GM18867 (cell line): Measurements from ENCODE around the gene PDE6H.
A peak's percentile ranks its signal among the peaks of the same experiment; 100 is the strongest.

Experiments
- ATAC-seq: cut with Tn5 transposase; IDR thresholded peaks from one replicate; pipeline ENCODE4 v1.9.1; 2021; ENCODE audit warnings: mild to moderate bottlenecking, moderate library complexity; ENCODE audit not compliant: unreplicated experiment

The PDE6H gene

DNA sequence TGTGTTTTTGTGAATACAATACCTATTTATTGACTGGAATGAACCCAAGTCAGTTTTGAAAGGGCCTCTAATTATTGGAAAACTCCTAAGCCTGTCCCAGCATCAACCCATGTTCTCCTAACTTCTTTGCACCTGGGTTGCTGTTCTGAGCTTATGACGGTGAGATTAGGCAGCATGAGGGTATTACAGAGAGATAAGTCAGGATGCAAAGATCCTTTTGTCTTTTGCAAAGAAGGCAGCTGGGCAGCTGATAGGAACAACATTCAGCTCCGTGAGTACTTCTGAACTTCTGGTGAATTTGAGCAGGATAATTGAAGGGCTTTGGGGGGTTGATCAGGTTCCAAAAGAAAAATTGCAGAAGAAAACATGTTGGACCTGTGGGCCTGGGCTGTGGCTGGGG, at the start of gene PDE6H:
Gene PDE6H (plus strand): TSS at position 227 of the 400 bp plus-strand sequence. CDS start 4,971 bp downstream, outside the sequence.
- ATAC-seq, result no peak

- no peak for ATAC-seq
Measured at GRCh38 chr12:14923944-14924343, 48.9 kb upstream of the PDE6H start.

DNA sequence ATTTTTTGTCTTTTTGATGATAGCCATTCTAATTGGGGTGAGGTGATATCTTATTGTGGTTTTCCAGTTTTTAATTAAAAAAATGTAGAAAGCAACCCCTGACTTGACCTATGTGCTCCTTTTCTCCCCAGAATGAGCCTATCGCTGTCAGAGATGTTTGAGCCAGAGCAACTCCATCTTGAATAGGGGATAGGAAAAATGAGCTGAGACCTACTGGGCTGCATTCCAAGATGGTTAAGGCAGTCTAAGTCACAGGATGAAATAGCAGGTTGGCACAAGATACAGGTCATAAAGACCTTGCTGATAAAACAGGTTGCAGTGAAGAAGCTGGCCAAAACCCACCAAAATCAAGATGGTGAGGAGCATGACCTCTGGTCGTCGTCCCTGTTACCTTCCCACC, 48.3 kb upstream of the PDE6H start:
- no peak for ATAC-seq

DNA sequence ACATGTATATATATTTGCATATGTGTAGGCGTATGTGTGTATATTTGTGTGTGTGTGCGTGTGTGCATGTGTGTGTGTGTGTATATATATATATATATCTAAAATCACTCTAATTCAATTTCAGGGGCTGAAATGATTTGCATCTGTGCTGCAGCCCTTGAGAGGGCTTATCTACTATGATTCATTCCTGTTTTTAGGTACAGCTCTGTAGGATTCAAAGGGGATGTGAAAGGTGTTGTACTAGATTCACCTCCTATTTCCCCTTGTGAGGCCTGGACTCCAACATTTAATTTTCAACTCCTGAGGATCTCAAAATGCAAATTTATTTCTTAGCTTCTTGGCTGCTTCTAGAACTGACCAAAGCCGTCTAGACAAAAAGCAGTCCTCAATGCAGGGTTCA, 45.6 kb upstream of the PDE6H start:
- no peak for ATAC-seq

- ATAC-seq, result no peak
Measured at GRCh38 chr12:14928931-14929330, 43.9 kb upstream of the PDE6H start.

GRCh38 chr12:14930299-14930698, 42.5 kb upstream of the PDE6H start:
- no peak for ATAC-seq

GRCh38 chr12:14931359-14931758, 41.5 kb upstream of the PDE6H start:
- no peak for ATAC-seq

DNA sequence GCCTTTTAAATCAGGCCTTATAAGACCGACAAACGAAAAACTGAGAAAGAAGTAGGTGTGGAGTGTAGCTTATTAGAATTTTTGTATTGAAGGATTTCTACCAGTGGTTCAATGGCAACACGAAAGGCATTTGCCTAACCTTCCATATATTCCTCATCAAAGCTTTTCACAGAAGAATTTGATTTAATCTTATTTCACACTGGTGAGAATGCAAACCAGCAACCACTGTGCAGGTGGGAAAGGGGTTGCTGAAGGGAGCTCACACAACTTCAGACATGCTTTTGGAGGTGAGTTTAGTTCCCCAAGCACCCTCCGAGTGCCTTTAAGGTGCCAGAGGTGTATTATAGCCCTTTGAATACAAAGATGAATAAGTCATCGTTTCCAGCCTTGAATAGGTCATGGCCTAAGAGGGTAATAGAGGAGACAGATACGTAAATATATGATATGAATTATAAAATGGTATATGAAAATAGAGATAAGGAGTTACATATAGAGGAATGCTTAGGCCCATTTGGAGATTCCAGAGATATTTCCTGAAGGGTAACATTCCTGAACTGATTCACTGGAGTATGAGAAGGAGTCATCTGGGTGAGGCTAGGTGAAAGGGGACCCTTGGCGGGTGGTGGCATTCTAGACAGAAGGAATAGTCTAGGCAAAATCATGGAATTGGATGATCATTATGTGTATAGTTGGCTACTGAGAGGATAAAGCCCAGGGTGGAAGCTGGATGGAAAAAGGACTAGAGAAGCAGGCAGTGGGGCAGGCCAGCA, 40.9 kb upstream of the PDE6H start:
- no peak for ATAC-seq

- ATAC-seq, result no peak
Measured at GRCh38 chr12:14934511-14934910, 38.3 kb upstream of the PDE6H start.

DNA sequence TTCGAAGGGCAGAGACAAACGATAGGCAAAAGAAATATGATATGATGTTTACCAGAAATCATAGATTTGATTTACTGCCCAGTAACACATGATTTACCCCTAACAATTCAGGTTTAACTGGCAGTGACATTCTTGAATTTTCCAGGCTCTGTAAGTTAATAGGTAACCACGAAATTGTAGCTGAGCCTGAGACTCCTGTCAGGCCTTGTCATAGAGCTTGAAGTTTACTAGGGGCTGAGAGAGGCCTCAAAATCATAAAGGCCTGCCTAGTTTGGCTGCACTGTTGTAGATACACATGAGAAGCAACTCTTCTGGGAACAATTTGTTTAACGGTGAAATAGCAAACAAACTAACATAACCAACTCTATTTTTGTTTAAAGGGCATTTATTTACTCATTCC, 37.8 kb upstream of the PDE6H start:
- no peak for ATAC-seq

GRCh38 chr12:14936224-14936861, 36.5 kb upstream of the PDE6H start:
- no peak for ATAC-seq

GRCh38 chr12:14937014-14937413, 35.8 kb upstream of the PDE6H start:
- no peak for ATAC-seq

DNA sequence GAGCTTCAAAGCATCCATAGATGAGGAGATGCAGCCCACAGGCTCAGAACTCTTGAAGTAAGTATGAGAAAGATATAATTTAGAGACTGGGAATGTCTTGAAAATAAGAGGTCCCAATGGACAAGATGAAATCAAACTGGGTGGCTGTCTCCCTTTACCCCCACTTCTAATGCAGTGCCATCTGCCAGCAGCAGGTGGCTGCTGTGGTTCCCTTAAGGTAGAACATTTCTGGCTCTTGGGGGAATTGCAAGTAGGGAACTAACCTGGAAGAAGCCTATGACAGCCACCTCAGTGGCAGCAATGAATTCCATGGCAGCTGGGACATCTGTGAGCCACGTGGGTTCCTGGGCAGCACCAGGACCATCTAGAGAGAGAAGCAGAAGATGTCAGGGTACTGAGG, 35.2 kb upstream of the PDE6H start:
- ATAC-seq, result no peak

GRCh38 chr12:14938301-14938700, 34.5 kb upstream of the PDE6H start, which contains the start of gene ERP27:
TSS of gene ERP27 (minus strand) at chr12:14938537. CDS start at chr12:14938508, 29 bp downstream.
- no peak for ATAC-seq

DNA sequence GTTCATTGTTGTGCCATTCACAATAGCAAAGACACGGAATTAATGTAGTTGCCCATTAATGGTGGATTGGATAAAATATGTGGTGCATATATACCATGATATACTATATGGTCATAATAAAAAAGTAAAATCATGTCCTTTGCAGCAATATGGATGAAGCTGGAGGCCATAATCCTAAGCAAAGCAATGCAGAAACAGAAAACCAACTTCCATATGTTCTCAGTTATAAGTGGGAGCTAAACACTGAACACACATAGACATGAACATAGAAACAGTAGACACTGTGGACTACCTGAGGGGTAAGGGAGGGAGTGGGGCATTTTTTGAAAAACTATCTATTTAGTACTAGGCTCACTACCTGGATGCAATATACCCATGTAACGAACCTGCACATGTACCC, 31.5 kb upstream of the PDE6H start:
- ATAC-seq, result no peak

- no peak for ATAC-seq
Measured at GRCh38 chr12:14942196-14942931, 30.5 kb upstream of the PDE6H start.

GRCh38 chr12:14946162-14946561, 26.7 kb upstream of the PDE6H start:
- ATAC-seq, result no peak

DNA sequence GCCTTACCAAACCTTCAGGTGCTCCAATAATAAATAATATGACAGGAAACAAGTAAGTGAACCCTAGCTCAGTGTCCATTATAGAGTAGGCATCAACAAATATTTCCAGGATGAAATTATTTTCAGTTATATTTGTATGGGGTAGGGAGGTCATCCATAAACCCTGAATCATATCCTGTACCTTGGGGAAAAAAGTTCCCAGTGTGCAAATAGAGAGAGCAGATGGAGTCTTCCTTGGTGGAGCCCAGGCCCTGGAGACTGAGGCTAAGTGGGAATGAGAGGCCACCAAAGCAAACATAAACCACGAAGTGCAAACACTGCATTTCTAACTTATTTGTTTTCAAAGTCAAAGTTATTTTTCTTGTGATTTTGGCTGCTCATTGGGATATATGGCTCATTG, 26.0 kb upstream of the PDE6H start:
- no peak for ATAC-seq

GRCh38 chr12:14948672-14949071, 24.2 kb upstream of the PDE6H start:
- peak; percentile 93 for ATAC-seq

- ATAC-seq, result no peak
Measured at GRCh38 chr12:14949631-14950030, 23.2 kb upstream of the PDE6H start.

- ATAC-seq, result no peak
Measured at GRCh38 chr12:14950421-14950820, 22.4 kb upstream of the PDE6H start.
